Esophagus muscularis mucosa (tissue), 4 donors: ENCODE results near the gene AUP1. TPM values are rescaled to one million over a fixed set of nuclear protein-coding genes. Genes with fewer than 3 reads are reported as not detected.
A peak's percentile ranks its signal among the peaks of the same experiment; 100 is the strongest.

Source experiments
- DNase-seq: peaks from one replicate; pipeline ENCODE4 v3.0.0-alpha.2; 2017; ENCODE audit errors: extremely low spot score
- H3K27ac ChIP-seq, 4 donors: fragments of 200-600 bp; sonication (generic); replicated peaks in 1 of 4; 1 replicate in 3 of 4; 2 replicates in 1 of 4; pipeline ENCODE4 v1.5.1; 2016 to 2019; ENCODE audit warnings: mild to moderate bottlenecking in 1 of 4
- H3K27me3 ChIP-seq, 4 donors: fragments of 200-600 bp; sonication (generic); one replicate each; pipeline versions ENCODE4 v1.5.1 to v1.6.0; 2016 to 2019
- H3K36me3 ChIP-seq, 4 donors: fragments of 200-600 bp; sonication (generic); one replicate each; pipeline ENCODE4 v1.5.1; 2016 to 2019
- H3K4me1 ChIP-seq, 4 donors: fragments of 200-600 bp; sonication (generic); one replicate each; pipeline ENCODE4 v1.5.1; 2016 to 2019
- H3K4me3 ChIP-seq, 4 donors: fragments of 200-600 bp; sonication (generic); 1 replicate in 2 of 4; 2 replicates in 2 of 4; pipeline ENCODE4 v1.5.1; 2016 to 2019; ENCODE audit warnings: mild to moderate bottlenecking in 4 of 4, moderate library complexity in 1 of 4
- H3K9me3 ChIP-seq, 4 donors: fragments of 200-600 bp; sonication (generic); 1 replicate in 3 of 4; 2 replicates in 1 of 4; pipeline ENCODE4 v1.5.1; 2016 to 2019
- EP300 ChIP-seq: sonication (generic); formaldehyde crosslinking; IDR thresholded peaks from one replicate; pipeline ENCODE4 v1.6.1; 2017; ENCODE audit warnings: antibody characterized with exemption
- POLR2A ChIP-seq: fragments of 450-650 bp; IDR thresholded peaks from one replicate; pipeline ENCODE4 v1.6.1; 2017; ENCODE audit warnings: antibody characterized with exemption, moderate library complexity, mild to moderate bottlenecking, low read depth
- POLR2AphosphoS5 ChIP-seq, 2 donors: sonication (generic); formaldehyde crosslinking; IDR thresholded peaks; one replicate each; pipeline ENCODE4 v1.6.1; 2017; ENCODE audit warnings: antibody characterized with exemption in 2 of 2
- WGBS: methylation state at CpG from one replicate; pipeline ENCODE4 v1.1.5; 2018; 5-methylcytosine and 5-hydroxymethylcytosine counted together
- intact Hi-C: fragments of 100-400 bp; cut with DNase I; formaldehyde crosslinking; loops from one replicate; pipeline ENCODE4 v1.15.1; 2023
- total RNA-seq, 4 donors: library from RNA; depleted of rRNA; stranded (reverse); fragments of >200 nt; gene quantifications; one replicate each; pipeline versions ENCODE4 v1.1.0 to v1.2.1, GENCODE V29; 2016
- TF ChIP-seq, protein P1 (sequence below), 3 experiments: fragments of 200-600 bp in 2 of 3; fragments of 450-650 bp in 1 of 3; sonication (generic) in 2 of 3; IDR thresholded peaks; one replicate each; pipeline ENCODE4 v1.5.1; 2017 to 2019; ENCODE audit warnings: antibody characterized with exemption in 3 of 3, mild to moderate bottlenecking in 2 of 3, moderate library complexity in 1 of 3

The AUP1 gene
- total RNA-seq, 4 donors from 2014 or later, result 83.6 to 95.1 (median 89.6) TPM

DNA sequence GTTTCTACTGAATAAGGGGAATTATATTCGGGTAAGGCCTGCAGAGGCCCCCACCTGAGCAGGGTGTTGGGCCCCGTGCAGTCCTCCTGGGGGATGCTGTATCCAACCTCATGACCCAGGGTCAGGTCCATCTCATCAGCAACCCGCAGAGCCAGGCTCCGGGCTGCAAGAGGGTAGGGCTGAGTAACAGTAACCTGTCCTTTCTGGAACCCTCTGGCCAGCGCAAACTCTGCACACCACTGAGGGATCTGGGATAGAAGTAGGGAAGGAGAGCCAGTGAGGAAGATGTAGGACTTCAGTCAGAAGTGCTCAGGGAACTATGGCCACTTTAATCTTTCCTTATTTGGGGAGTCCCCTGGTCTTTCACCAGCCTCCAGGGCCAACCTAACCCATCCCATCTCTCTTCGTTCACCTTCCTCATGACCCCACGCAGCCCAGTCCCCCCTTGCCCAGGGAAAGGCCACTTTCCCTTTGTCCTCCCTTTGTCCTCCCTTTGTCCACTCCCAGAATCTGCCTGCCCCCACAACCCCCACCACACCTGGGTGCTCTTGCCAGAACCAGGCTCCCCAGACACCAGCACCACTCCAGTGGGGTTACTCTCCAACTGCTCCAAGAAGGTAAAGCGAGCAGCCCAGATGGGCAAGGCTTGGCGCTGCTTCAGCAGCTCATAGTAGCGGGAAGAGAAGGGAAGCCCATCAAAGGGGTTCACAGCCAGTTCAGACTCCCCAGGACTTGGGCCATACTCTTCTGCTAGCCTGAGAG lies 4.4 kb downstream of the AUP1 start:
- no peak for DNase-seq
- peaks cover 24 to 34% (median 30%) of the 10 kb centered on the region in 4 donors for H3K36me3 ChIP-seq
- peaks cover 14 to 22% (median 16%) of the 10 kb centered on the region in 4 donors for H3K4me1 ChIP-seq
- peaks cover 0 to 15% (median 0%) of the 10 kb centered on the region in 4 donors for H3K27me3 ChIP-seq
- no peaks in the 10 kb centered on the region for H3K9me3 ChIP-seq
- intact Hi-C loops, result loop anchor here (5.0 kb wide), 2 partner anchors 38 to 62 kb away; no protein-coding TSS in a partner anchor
- 90% methylated on average over 10 of the region's 10 CpGs for WGBS
- no peak overlapping the region for H3K4me3 ChIP-seq
- TF ChIP-seq EP300, result no peak
- TF ChIP-seq POLR2AphosphoS5 (IDR thresholded peaks at IDR 0.05), result no peak
- no peak for TF ChIP-seq POLR2A
- TF ChIP-seq, protein P1, sequence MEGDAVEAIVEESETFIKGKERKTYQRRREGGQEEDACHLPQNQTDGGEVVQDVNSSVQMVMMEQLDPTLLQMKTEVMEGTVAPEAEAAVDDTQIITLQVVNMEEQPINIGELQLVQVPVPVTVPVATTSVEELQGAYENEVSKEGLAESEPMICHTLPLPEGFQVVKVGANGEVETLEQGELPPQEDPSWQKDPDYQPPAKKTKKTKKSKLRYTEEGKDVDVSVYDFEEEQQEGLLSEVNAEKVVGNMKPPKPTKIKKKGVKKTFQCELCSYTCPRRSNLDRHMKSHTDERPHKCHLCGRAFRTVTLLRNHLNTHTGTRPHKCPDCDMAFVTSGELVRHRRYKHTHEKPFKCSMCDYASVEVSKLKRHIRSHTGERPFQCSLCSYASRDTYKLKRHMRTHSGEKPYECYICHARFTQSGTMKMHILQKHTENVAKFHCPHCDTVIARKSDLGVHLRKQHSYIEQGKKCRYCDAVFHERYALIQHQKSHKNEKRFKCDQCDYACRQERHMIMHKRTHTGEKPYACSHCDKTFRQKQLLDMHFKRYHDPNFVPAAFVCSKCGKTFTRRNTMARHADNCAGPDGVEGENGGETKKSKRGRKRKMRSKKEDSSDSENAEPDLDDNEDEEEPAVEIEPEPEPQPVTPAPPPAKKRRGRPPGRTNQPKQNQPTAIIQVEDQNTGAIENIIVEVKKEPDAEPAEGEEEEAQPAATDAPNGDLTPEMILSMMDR (IDR thresholded peaks at IDR 0.05), result no peak
- no peak overlapping the region for H3K27ac ChIP-seq

DNA sequence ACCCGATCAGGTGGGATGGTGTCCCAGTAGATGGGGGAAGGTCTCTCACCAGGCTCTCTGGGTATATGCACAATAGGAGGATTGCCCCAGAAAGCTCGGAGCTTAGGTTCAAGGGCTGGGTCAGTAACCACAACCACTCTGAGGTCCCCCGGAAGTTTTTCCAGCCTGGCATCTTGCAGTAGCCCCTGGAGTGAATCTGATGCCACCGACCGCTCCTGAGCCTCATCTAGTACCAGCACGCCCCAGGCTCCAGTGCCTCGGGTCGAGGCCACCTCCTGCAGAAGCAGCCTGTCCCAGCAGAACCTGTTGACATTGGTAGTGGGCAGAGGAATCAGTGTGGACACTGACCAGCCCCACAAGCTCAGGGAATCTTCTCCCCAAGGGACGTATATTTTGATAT lies 5.5 kb downstream of the AUP1 start:
- peaks cover 0 to 26% (median 4%) of the 10 kb centered on the region in 4 donors for H3K27me3 ChIP-seq
- intact Hi-C loops, result no loop called here
- H3K27ac ChIP-seq, result no peak overlapping the region
- H3K36me3 ChIP-seq, result peaks cover 24 to 34% (median 30%) of the 10 kb centered on the region in 4 donors
- no peak for DNase-seq
- no peaks in the 10 kb centered on the region for H3K9me3 ChIP-seq
- no peak overlapping the region for H3K4me3 ChIP-seq
- no peak for TF ChIP-seq EP300
- no peak for TF ChIP-seq POLR2A
- TF ChIP-seq POLR2AphosphoS5 (IDR thresholded peaks at IDR 0.05), result no peak
- TF ChIP-seq, protein P1 (IDR thresholded peaks at IDR 0.05), result no peak
- H3K4me1 ChIP-seq, result peaks cover 14 to 20% (median 15%) of the 10 kb centered on the region in 4 donors
- 88% methylated on average over 6 of the region's 9 CpGs for WGBS

DNA sequence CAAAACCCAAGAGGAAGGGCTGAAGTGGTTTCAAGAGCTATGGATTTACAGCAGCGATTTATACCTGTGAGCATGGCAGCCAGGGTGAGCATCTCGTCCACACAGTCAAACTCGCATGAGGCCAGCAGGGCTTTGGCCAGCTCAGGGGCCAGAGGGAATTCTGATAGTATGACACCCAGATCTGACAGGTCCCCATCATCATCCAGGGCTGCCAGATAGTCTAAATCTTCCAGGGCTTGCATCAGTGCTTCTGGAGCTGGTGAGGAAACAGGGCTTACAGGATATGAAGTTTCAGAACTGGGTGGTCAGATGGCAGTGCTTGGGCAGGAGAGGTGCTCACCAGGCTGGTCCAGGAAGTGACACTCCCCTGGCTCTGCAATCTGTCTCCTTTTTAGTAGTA lies 7.0 kb downstream of the AUP1 start:
- Histone ChIP-seq H3K4me1 (peaks cover 0 to 5% (median 1%) of the 10 kb centered on the region in 4 donors), H3K9me3 (no peaks in the 10 kb centered on the region), H3K4me3 (no peak overlapping the region), H3K36me3 (peaks cover 16 to 26% (median 22%) of the 10 kb centered on the region in 4 donors), H3K27ac (no peak overlapping the region), H3K27me3 (peaks cover 0 to 41% (median 13%) of the 10 kb centered on the region in 4 donors)
- intact Hi-C loops, result no loop called here
- DNase-seq, result no peak
- 81% methylated on average over 3 of the region's 3 CpGs for WGBS
- TF ChIP-seq POLR2A (no peak), POLR2AphosphoS5 (IDR thresholded peaks at IDR 0.05) (no peak), EP300 (no peak)
- TF ChIP-seq, protein P1 (IDR thresholded peaks at IDR 0.05), result no peak

DNA sequence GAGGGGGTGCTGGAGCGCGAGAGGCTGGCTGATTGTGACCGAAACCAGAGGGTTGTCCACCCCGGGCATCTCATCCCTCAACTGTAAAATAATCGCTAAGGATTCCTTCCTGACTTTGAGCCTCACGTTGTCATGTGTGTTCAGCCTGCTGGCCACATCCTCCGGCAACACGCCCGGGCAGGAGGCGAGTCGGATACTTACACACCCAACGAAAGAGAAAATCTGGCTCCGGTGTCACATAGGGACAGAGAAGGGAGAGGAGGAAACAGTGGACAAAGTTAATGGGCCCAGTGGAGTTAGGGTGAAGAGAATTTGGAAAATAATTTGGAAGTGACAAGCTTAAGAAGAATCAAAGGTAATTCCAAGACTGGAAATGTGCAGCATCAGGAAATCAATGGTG lies 12.9 kb downstream of the AUP1 start:
- 72% methylated on average over 13 of the region's 13 CpGs for WGBS
- DNase-seq, result no peak
- H3K9me3 ChIP-seq, result no peaks in the 10 kb centered on the region
- no peak for TF ChIP-seq POLR2A
- TF ChIP-seq, protein P1 (IDR thresholded peaks at IDR 0.05), result no peak
- peaks cover 18 to 99% (median 63%) of the 10 kb centered on the region in 4 donors for H3K27me3 ChIP-seq
- no peak overlapping the region for H3K27ac ChIP-seq
- intact Hi-C loops, result no loop called here
- H3K4me1 ChIP-seq, result peaks cover 29 to 32% (median 32%) of the 10 kb centered on the region in 4 donors
- H3K36me3 ChIP-seq, result no peaks in the 10 kb centered on the region
- H3K4me3 ChIP-seq, result peak overlapping the region in 3 of 4 donors; percentile 39 to 53 (median 44)
